ENCODE results near the gene PDE12.

DNA sequence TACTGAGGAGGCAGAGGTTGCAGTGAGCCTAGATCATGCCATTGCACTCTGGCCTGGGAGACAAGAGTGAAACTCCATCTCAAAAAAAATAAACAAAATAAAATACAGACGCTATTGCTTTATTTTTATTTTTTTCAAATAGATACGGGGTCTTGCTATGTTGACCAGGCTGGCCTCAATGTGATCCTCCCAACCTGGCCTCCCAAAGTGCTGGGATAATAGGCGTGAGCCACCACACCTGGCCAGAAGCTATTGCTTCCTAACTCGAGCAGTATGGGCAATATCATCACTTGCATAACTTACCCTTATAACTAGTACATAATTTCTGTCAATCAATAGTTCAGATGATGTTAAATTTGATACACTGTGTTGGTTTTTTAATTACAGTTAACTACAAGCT is 38.1 kb downstream of the PDE12 start:
- TF ChIP-seq EZH2phosphoT487 (IDR thresholded peaks at IDR 0.05) (no peak), EZH2 (IDR thresholded peaks at IDR 0.05) (no peak)

Measured in neural progenitor cell (in vitro differentiated cells).